Sigmoid colon (tissue), 7 donors: Measurements from ENCODE around the gene SRY. TPM values are rescaled to one million over a fixed set of nuclear protein-coding genes. Genes with fewer than 3 reads are reported as not detected.

Experiments used
- DNase-seq: peaks from one replicate; pipeline ENCODE4 v3.0.0-alpha.2; 2019
- H3K27ac ChIP-seq, 4 donors: fragments of 200-600 bp; sonication (generic); one replicate each; pipeline ENCODE4 v1.5.1; 2016 to 2019; ENCODE audit warnings: mild to moderate bottlenecking in 1 of 4
- H3K27me3 ChIP-seq, 3 donors: fragments of 200-600 bp; sonication (generic); one replicate each; pipeline ENCODE4 v1.5.1; 2019; ENCODE audit warnings: mild to moderate bottlenecking in 1 of 3
- H3K36me3 ChIP-seq, 4 donors: fragments of 200-600 bp; sonication (generic); one replicate each; pipeline ENCODE4 v1.5.1; 2016 to 2019
- H3K4me1 ChIP-seq, 4 donors: fragments of 200-600 bp; sonication (generic); one replicate each; pipeline ENCODE4 v1.5.1; 2017 to 2019
- H3K4me3 ChIP-seq, 4 donors: fragments of 200-600 bp; sonication (generic); one replicate each; pipeline ENCODE4 v1.5.1; 2017 to 2019; ENCODE audit warnings: mild to moderate bottlenecking in 2 of 4, moderate library complexity in 1 of 4
- H3K9me3 ChIP-seq, 4 donors: fragments of 200-600 bp in 3 of 4; sonication (generic) in 3 of 4; one replicate each; pipeline versions ENCODE4 v1.5.1 to v1.6.1; 2013 to 2019
- CTCF ChIP-seq, 4 experiments: fragments of 450-650 bp in 3 of 4; fragments of 200-600 bp in 1 of 4; IDR thresholded peaks; one replicate each; pipeline ENCODE4 v1.5.1; 2016 to 2019; ENCODE audit warnings: antibody characterized with exemption in 4 of 4, mild to moderate bottlenecking in 3 of 4, moderate library complexity in 2 of 4
- EP300 ChIP-seq, 4 donors: sonication (generic); formaldehyde crosslinking; IDR thresholded peaks; one replicate each; pipeline ENCODE4 v1.6.1; 2017; ENCODE audit warnings: antibody characterized with exemption in 4 of 4
- POLR2A ChIP-seq, 2 donors: fragments of 450-650 bp; IDR thresholded peaks; one replicate each; pipeline ENCODE4 v1.6.1; 2016; ENCODE audit warnings: antibody characterized with exemption in 2 of 2, mild to moderate bottlenecking in 2 of 2, moderate library complexity in 2 of 2
- POLR2AphosphoS5 ChIP-seq, 4 donors: sonication (generic); formaldehyde crosslinking; IDR thresholded peaks; one replicate each; pipeline ENCODE4 v1.6.1; 2017; ENCODE audit warnings: antibody characterized with exemption in 4 of 4
- WGBS, 2 donors: extraction: QIAGEN DNeasy Blood & Tissue Kit; methylation state at CpG; one replicate each; pipeline ENCODE4 v1.1.7; 2013; 5-methylcytosine and 5-hydroxymethylcytosine counted together
- intact Hi-C: fragments of 100-400 bp; cut with DNase I; formaldehyde crosslinking; loops from one replicate; pipeline ENCODE4 v1.15.1; 2023
- polyA plus RNA-seq, 3 donors: library from polyadenylated mRNA; stranded (reverse); fragments of 200-250 nt; gene quantifications; one replicate each; pipeline ENCODE4 v1.2.3, GENCODE V29; 2013
- small RNA-seq, 3 donors: library from RNA; depleted of rRNA; stranded (forward); fragments of <200 nt; gene quantifications; one replicate each; pipeline ENCODE3, GENCODE V24; 2016
- total RNA-seq, 4 donors: library from RNA; depleted of rRNA; stranded (reverse); fragments of >200 nt; gene quantifications; one replicate each; pipeline ENCODE4 v1.1.0, GENCODE V29; 2016
- donor health status: healthy with polysubstance abuse.
- donor health status: Bipolar disorder and iron deficiency.
- donor health status: healthy.

The SRY gene
- total and polyA plus RNA-seq, 7 donors = not detected

- Histone ChIP-seq H3K4me3 (no peak overlapping the region), H3K4me1 (no peaks in the 10 kb centered on the region), H3K27me3 (no peaks in the 10 kb centered on the region), H3K36me3 (no peaks in the 10 kb centered on the region), H3K27ac (no peak overlapping the region), H3K9me3 (no peaks in the 10 kb centered on the region)
- 11 to 47% methylated on average over 2 of the region's 2 CpGs for WGBS, 2 donors
- intact Hi-C loops = no loop called here
- no peak for DNase-seq
- TF ChIP-seq EP300 (IDR thresholded peaks at IDR 0.05) = no peak
- peak in 1 of 4 experiments; percentile 16 for TF ChIP-seq CTCF (IDR thresholded peaks at IDR 0.05)
- no peak for TF ChIP-seq POLR2AphosphoS5 (IDR thresholded peaks at IDR 0.05)
- no peak for TF ChIP-seq POLR2A (IDR thresholded peaks at IDR 0.05)
These were observed 12.8 kb upstream of the SRY start for GRCh38 chrY:2800246-2800645.

GRCh38 chrY:2797991-2798390, 10.5 kb upstream of the SRY start:
- TF ChIP-seq CTCF (IDR thresholded peaks at IDR 0.05) = no peak
- no peak for TF ChIP-seq POLR2A (IDR thresholded peaks at IDR 0.05)
- Histone ChIP-seq H3K36me3 (no peaks in the 10 kb centered on the region), H3K27me3 (no peaks in the 10 kb centered on the region), H3K27ac (no peak overlapping the region), H3K4me1 (no peaks in the 10 kb centered on the region), H3K9me3 (no peaks in the 10 kb centered on the region), H3K4me3 (no peak overlapping the region)
- DNase-seq = no peak
- intact Hi-C loops = no loop called here

GRCh38 chrY:2796977-2797523, 9.6 kb upstream of the SRY start:
- WGBS, 2 donors = 89 to 91% methylated on average over 7 of the region's 7 CpGs
- TF ChIP-seq POLR2AphosphoS5 (IDR thresholded peaks at IDR 0.05) (no peak), POLR2A (IDR thresholded peaks at IDR 0.05) (no peak), CTCF (IDR thresholded peaks at IDR 0.05) (no peak), EP300 (IDR thresholded peaks at IDR 0.05) (no peak)
- Histone ChIP-seq H3K36me3 (no peaks in the 10 kb centered on the region), H3K4me1 (no peaks in the 10 kb centered on the region), H3K9me3 (no peaks in the 10 kb centered on the region), H3K4me3 (no peak overlapping the region), H3K27me3 (no peaks in the 10 kb centered on the region), H3K27ac (no peak overlapping the region)
- DNase-seq = no peak
- intact Hi-C loops = no loop called here

- WGBS, 2 donors = 90 to 91% methylated on average over 33 of the region's 33 CpGs
These were observed 2.3 kb upstream of the SRY start for GRCh38 chrY:2789756-2790155.

GRCh38 chrY:2786876-2787512, 488 bp downstream of the SRY start:
- intact Hi-C loops = no loop called here
- no peaks in the 10 kb centered on the region for H3K4me1 ChIP-seq
- TF ChIP-seq POLR2A (IDR thresholded peaks at IDR 0.05) (no peak), CTCF (IDR thresholded peaks at IDR 0.05) (no peak), POLR2AphosphoS5 (IDR thresholded peaks at IDR 0.05) (no peak), EP300 (IDR thresholded peaks at IDR 0.05) (no peak)
- no peaks in the 10 kb centered on the region for H3K9me3 ChIP-seq
- 13 to 42% methylated on average over 28 of the region's 28 CpGs for WGBS, 2 donors
- no peak overlapping the region for H3K27ac ChIP-seq
- peak overlapping the region in 2 of 4 donors; percentile 3 to 37 for H3K4me3 ChIP-seq
- no peaks in the 10 kb centered on the region for H3K36me3 ChIP-seq
- H3K27me3 ChIP-seq = peaks cover 0 to 20% (median 0%) of the 10 kb centered on the region in 3 donors
- DNase-seq = no peak

More at GRCh38 chrY:2789756-2790155, 2.3 kb upstream of the SRY start:
- Histone ChIP-seq H3K27ac (no peak overlapping the region), H3K27me3 (peaks cover 0 to 20% (median 0%) of the 10 kb centered on the region in 3 donors), H3K9me3 (no peaks in the 10 kb centered on the region), H3K4me1 (no peaks in the 10 kb centered on the region), H3K36me3 (no peaks in the 10 kb centered on the region), H3K4me3 (no peak overlapping the region)
- TF ChIP-seq EP300 (IDR thresholded peaks at IDR 0.05) = no peak
- no peak for TF ChIP-seq POLR2A (IDR thresholded peaks at IDR 0.05)
- no peak for DNase-seq
- intact Hi-C loops = no loop called here

Small RNA genes lying within 50 kb of the gene (small RNA-seq; reads per million reads assigned to genes)
- gene RNU6-1334P (0 reads per million in 3 donors), gene TOMM22P2 (0 reads per million in 3 donors)

Other genes starting within 250 kb of the SRY start
- gene RPS4Y1, start 53.9 kb upstream of the SRY start, total RNA-seq = 100 to 1,000 TPM in 2 of 4 donors, under 1 TPM in 2; 0.33 to 367 (median 147) TPM
- 100 to 1,000 TPM in 2 of 3 donors, 1 to 10 TPM in 1; 1.8 to 366 (median 260) TPM for gene RPS4Y1, start 53.9 kb upstream of the SRY start, polyA plus RNA-seq
- 10 to 100 TPM in 2 of 4 donors, under 1 TPM in 1, not detected in 1; 0.16 to 34.6 (median 22.0) TPM for gene ZFY, start 147.7 kb upstream of the SRY start, total RNA-seq
- gene ZFY, start 147.7 kb upstream of the SRY start, polyA plus RNA-seq = 1 to 10 TPM in 2 of 3 donors, not detected in 1; 3.2 to 3.5 TPM